ENCODE measurements around the gene ACP6. TPM values are rescaled to one million over a fixed set of nuclear protein-coding genes. Genes with fewer than 3 reads are reported as not detected.

Gene ACP6
- total and polyA plus RNA-seq, 2 of the 13 experiments (the other 11 are each of a cell fraction or from before 2014, with no cell fraction given): 18.1 to 33.7 TPM

DNA sequence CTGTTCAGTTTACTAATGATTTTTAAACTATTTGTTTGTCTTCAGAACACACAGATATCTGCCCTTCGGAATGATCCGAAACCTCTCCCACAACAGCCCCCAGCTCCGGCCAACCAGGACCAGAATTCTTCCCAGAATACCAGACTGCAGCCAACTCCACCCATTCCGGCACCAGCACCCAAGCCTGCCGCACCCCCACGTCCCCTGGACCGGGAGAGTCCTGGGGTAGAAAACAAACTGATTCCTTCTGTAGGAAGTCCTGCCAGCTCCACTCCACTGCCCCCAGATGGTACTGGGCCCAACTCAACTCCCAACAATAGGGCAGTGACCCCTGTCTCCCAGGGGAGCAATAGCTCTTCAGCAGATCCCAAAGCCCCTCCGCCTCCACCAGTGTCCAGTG is 51.6 kb downstream of the ACP6 start:
- intact Hi-C loops (cut with micrococcal nuclease; ENCODE audit: unreplicated experiment) (no loop called here), in situ Hi-C loops (cut with HindIII; ENCODE audit: extremely low pct_ligation_motif_present, low pct_unique_long_range_greater_than_20kb) (no loop called here)
- Histone ChIP-seq H3K9me3 (ENCODE audit: low read length) (no peaks in the 10 kb centered on the region), H3K79me2 (ENCODE audit: insufficient read depth, low read length) (no peaks in the 10 kb centered on the region), H2AFZ (ENCODE audit: low read length) (no peak overlapping the region), H3K27ac (ENCODE audit: extremely low read length, insufficient read depth, low read length) (no peak overlapping the region), H3K4me2 (ENCODE audit: low read depth, low read length) (no peak overlapping the region), H4K20me1 (ENCODE audit: insufficient read depth, low read length) (no peaks in the 10 kb centered on the region), H3K27me3 (ENCODE audit: control insufficient read depth in 1 of 2, insufficient read depth in 2 of 2, low read length in 2 of 2) (no peaks in the 10 kb centered on the region), H3K4me3 (replicated peaks in 1 of 3; ENCODE audit: insufficient read depth in 1 of 3, low read depth in 2 of 3, low read length in 3 of 3) (no peak overlapping the region), H3K4me1 (ENCODE audit: insufficient read depth, low read length) (no peaks in the 10 kb centered on the region), H3K36me3 (replicated peaks in 1 of 2; ENCODE audit: control insufficient read depth in 1 of 2, insufficient read depth in 2 of 2, low read length in 2 of 2) (peaks cover 17 to 57% of the 10 kb centered on the region in 2 experiments; a peak in 4 of 5 replicates), H3K9ac (ENCODE audit: insufficient read depth, low read depth, low read length) (no peak overlapping the region)
- WGBS (ENCODE audit: low lambda C conversion rate): 99% methylated on average over 7 of the region's 8 CpGs
- DNase-seq (ENCODE audit: low spot score) (no peak), ATAC-seq (no peak), FAIRE-seq (no peak)
- ChIA-PET CTCF (ENCODE audit: low intra/inter-chr PET ratio, low total read pairs) (no interaction called here), POLR2A (no interaction called here)
- no peak for TF ChIP-seq SIN3A (IDR thresholded peaks at IDR 0.05; ENCODE audit: borderline replicate concordance, low read depth, low read length)
- TF ChIP-seq PHF21A (CRISPR knock-in tag; IDR thresholded peaks at IDR 0.05): no peak
- TF ChIP-seq ZNF687 (CRISPR knock-in tag; IDR thresholded peaks at IDR 0.05): no peak
- TF ChIP-seq E2F2 (CRISPR knock-in tag; IDR thresholded peaks at IDR 0.05; ENCODE audit: borderline replicate concordance): no peak
- no peak for TF ChIP-seq MXD1 (CRISPR knock-in tag; IDR thresholded peaks at IDR 0.05)
- TF ChIP-seq, protein P1, sequence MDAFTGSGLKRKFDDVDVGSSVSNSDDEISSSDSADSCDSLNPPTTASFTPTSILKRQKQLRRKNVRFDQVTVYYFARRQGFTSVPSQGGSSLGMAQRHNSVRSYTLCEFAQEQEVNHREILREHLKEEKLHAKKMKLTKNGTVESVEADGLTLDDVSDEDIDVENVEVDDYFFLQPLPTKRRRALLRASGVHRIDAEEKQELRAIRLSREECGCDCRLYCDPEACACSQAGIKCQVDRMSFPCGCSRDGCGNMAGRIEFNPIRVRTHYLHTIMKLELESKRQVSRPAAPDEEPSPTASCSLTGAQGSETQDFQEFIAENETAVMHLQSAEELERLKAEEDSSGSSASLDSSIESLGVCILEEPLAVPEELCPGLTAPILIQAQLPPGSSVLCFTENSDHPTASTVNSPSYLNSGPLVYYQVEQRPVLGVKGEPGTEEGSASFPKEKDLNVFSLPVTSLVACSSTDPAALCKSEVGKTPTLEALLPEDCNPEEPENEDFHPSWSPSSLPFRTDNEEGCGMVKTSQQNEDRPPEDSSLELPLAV (CRISPR knock-in tag; conservative IDR thresholded peaks at IDR 0.05; ENCODE audit: low read depth): no peak
- no peak for TF ChIP-seq ZBTB20 (CRISPR knock-in tag; IDR thresholded peaks at IDR 0.05; ENCODE audit: borderline replicate concordance, low read depth)
- no peak for TF ChIP-seq SP5 (CRISPR knock-in tag; IDR thresholded peaks at IDR 0.05; ENCODE audit: borderline replicate concordance, low read depth)
- no peak for TF ChIP-seq NAIF1 (CRISPR knock-in tag; IDR thresholded peaks at IDR 0.05; ENCODE audit: borderline replicate concordance)
- TF ChIP-seq ELF4 (CRISPR knock-in tag; IDR thresholded peaks at IDR 0.05; ENCODE audit: borderline replicate concordance): no peak
- TF ChIP-seq, protein P2, sequence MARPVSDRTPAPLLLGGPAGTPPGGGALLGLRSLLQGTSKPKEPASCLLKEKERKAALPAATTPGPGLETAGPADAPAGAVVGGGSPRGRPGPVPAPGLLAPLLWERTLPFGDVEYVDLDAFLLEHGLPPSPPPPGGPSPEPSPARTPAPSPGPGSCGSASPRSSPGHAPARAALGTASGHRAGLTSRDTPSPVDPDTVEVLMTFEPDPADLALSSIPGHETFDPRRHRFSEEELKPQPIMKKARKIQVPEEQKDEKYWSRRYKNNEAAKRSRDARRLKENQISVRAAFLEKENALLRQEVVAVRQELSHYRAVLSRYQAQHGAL (CRISPR knock-in tag; IDR thresholded peaks at IDR 0.05; ENCODE audit: not compliant biosample characterization): no peak
- BruUV-seq (replicated peaks): no TSS peak
